DLD1 (cell line): ENCODE measurements around the gene SPRYD7.

Source experiments
- in situ Hi-C: cut with HindIII; loops from 2 replicates; pipeline ENCODE4 v1.10.0; 2017; ENCODE audit warnings: low sequenced_read_pairs

SPRYD7 gene

DNA sequence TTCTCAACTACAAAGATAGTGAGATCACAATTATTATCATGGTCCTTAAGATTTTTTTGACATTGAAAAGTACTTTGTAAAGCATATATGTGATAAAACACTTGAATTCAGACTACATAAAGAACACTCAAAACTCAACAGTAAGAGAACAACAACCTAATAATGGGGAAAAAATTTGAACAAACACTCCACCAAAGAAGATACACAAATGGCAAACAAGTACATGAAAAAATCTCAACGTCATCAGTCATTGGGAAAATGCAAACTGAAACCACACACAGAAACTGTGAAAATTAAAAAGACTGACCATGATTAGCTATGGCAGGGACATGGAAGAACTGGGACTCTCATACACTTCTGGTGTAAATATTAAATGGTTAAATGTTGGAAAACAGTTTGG is 70.9 kb downstream of the SPRYD7 start:
- in situ Hi-C loops, result no loop called here

DNA sequence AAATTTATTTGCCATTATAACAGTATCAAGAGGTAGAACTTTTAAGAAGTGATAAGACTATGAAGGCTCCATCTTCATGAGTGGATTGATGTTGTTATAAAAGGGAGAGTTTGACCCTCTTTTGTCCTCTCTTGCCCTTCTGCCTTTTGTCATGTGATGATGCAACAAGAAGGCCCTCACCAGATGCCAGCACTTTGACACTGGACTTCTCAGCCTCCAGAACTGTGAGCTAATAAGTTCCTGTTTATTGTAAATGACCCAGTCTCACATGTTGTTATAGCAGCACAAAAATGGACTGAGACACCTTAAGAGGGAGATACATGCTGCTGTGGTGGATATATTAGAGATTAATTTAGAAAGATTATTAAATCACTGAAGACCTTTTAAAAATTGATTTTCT is 71.6 kb downstream of the SPRYD7 start:
- in situ Hi-C loops, result no loop called here
